Stimulated activated CD8-positive, alpha-beta memory T cell treated with anti-CD3 and anti-CD28 coated beads, Interleukin-2, amount 100 ng/mL, for 48 hours (primary cell): ENCODE measurements around the gene FAM53A.

Experiments used
- DNase-seq, 2 donors: peaks; one replicate each; pipeline ENCODE4 v3.0.0-alpha.2; 2020; ENCODE audit warnings: low read depth in 2 of 2

The FAM53A gene, protein sequence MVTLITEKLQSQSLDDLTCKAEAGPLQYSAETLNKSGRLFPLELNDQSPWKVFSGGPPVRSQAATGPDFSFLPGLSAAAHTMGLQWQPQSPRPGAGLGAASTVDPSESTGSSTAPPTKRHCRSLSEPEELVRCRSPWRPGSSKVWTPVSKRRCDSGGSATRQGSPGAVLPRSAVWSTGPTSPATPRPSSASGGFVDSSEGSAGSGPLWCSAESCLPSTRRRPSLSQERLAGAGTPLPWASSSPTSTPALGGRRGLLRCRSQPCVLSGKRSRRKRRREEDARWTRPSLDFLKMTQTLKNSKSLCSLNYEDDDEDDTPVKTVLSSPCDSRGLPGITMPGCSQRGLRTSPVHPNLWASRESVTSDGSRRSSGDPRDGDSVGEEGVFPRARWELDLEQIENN

DNA sequence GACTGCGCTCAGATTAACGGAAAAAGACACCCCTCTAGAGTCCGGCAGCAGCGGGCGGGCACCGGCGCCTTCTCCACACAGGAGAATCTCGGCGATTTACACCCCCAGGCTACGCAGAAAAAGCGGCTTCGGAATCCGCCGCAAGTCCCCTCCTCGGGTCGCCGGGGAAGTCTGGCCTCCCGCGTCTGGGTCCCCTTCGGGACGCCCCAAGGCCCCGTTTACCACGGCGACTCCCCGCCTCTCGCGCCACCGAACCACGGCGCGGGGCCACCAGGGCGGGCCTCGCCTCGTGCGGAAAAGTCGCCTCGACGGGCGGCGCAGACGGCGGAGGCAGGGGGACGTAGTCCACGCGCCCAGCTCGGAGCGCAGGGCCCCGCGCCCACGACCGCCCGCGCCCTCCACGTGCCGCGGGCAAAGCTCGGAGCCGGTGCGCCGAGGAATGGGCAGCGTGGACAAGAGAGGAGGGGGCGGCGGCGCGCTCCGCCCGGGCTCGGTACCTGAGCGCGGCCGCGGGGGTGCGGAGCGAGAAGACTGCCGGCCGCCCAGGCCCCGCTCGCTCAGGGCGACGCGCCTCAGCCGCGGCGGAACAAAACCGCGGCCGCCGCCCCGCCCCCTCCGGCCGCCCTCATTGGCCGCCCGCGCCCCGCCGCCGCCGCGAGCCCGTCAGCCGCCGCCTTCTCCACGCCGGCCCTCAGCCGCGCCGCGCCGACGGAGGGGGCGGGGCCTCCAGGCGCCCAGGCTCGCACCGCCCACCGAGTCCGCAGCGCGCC lies at the start of gene FAM53A:
Gene FAM53A (minus strand): TSS at position 578 of the 770 bp plus-strand sequence. CDS start 15,572 bp downstream, outside the sequence.
- peak in 1 of 2 donors; percentile 95 for DNase-seq

DNA sequence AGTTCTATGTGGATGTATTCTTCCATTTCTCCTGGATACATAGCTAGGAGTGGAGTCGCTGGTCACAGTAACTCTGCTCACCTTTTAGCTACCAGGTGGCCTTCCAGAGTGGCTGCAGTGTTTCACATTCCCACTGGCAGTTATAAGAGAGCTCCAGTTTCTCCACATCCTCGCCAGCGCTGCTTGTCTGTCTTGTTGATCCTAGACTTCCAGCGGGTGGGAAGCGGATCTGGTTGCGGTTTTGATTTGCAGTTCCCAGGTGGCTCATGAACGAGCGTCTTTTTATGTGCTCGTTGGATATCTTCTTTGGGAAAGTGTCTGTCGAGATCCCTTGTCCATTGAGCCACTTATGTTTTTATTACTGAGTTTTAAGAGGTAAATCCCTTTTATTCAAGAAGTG lies 48.8 kb upstream of the FAM53A start:
- no peak for DNase-seq

DNA sequence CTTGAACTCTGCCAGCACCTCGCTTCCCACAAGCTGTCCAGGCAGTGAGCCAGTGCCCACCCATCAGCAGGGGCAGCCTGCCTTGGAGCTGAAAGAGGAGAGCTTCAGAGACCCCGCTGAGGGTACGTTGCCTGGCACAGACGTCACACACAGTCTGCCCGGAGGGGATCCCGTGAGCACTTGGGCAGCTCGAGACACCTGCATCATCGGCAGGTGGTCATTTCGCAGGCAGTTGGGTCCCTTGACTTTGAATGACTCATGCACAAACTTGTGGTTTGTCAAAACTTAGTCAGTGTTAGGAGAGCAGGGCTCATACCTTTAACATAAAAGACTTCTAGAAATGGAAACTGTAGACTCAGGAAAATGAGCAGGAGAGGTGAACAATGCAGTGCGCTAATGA lies 47.1 kb upstream of the FAM53A start:
- DNase-seq: no peak

DNA sequence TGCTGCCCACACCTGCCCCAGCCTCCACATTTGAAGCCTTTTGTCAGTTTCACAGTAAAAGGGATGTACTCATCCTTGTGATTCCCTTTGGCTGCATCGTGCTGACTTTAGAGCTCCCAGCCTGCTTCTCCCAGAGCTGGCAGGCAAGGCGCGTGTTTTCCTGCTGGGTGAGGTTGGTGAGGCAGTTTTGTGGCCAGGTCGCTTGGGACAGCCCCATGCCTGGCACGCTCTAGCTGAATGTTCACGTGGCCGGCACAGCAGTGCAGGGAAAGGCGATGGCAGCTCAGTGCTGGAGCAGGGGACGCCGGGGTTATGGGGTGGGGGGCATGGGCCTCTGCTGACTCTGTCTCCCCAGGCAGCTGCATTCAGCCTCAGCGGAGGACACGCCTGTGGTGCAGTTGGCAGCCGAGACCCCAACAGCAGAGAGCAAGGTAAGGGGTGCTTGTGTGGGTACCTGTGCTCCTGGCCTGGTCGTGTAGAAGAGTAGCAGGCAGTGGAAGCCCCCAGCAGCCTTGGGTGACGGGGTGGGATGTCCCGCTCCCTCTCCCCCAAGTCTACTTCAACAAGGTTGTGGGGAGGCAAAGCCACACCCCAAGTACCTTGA lies 46.5 kb upstream of the FAM53A start:
- no peak for DNase-seq

DNA sequence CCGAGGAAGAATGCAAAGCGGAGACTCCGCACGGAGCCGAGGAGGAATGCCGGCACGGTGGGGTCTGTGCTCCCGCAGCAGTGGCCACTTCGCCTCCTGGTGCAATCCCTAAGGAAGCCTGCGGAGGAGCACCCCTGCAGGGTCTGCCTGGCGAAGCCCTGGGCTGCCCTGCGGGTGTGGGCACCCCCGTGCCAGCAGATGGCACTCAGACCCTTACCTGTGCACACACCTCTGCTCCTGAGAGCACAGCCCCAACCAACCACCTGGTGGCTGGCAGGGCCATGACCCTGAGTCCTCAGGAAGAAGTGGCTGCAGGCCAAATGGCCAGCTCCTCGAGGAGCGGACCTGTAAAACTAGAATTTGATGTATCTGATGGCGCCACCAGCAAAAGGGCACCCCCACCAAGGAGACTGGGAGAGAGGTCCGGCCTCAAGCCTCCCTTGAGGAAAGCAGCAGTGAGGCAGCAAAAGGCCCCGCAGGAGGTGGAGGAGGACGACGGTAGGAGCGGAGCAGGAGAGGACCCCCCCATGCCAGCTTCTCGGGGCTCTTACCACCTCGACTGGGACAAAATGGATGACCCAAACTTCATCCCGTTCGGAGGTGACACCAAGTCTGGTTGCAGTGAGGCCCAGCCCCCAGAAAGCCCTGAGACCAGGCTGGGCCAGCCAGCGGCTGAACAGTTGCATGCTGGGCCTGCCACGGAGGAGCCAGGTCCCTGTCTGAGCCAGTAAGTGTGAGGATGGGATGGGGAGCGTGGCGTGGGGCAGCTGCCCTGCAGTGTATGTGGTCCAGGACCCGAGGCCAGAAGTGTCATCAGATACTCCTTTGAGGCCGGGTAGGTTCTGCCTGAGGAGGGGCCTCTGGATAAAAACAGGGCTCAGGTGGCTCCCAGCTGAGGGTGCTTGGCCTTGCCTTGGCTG lies 44.2 kb upstream of the FAM53A start:
- DNase-seq: no peak

DNA sequence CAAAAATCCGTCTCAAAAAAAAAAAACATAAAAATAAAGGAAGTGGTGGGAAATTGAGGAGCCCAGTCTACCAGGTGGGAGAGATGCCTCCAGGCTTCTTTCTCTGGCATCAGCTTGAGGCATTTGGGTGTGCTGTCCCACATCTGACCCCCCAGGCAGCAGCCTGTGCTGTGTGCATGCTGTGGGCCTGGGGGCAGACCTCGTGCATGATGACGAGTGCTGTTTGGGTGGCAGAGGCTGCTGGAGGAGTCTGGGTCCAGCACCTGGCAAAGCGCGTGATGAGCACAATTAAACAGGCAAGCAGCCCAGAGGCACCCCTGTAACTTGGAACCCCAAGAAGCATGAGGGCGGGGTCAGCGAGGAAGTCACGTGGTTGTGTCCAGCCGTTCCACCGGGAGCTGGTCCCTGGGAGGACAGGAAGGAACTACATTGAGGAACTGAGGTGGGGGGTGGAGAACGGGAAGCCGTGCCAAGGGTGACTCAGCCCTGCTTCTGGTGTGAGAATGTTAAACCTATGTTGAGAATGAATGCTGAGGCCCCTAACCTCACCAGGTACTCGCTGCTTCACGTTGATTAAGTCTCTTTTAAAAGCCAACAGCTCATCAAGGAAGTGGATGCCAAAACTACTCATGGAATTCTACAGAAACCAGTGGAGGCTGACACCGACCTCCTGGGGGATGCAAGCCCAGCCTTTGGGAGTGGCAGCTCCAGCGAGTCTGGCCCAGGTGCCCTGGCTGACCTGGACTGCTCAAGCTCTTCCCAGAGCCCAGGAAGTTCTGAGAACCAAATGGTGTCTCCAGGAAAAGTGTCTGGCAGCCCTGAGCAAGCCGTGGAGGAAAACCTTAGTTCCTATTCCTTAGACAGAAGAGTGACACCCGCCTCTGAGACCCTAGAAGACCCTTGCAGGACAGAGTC lies 43.3 kb upstream of the FAM53A start:
- DNase-seq: no peak

DNA sequence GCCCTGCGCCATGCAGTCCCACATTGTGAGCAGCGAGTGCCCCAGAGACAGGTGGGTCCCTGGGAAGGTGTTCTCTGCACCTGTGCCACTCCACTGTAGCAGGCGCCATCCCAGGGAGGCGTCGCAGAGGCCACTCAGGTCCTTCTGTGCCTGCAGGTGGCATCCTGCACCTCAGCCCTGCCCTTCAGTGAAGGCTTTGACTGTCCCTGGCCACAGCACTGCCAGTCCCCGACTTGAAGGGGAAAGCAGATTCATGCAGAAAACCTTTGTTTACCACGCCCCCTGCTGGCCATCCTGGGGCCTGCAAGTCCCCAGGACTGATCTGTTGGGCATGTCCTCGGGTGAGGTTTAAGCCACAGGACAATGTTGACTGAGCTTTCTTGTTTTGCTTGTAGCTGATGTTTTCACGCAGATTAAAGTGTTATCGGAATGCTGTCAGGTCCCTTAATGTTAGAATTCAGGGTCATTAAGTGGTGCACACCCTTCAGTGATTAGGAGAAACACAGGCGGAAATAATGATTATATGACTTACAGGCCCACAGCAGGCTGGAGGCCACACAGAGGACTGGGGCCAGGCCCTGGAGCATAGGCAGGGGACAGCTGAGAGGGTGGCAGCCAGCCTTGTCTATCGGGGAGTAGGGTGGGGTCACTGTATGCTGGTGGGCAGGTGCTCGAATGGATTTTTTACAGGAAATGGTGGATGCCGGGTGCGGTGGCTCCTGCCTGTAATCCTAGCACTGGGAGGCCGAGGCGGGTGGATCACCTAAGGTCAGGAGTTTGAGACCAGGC lies 42.2 kb upstream of the FAM53A start:
- peak; percentile 77 to 84 for DNase-seq

DNA sequence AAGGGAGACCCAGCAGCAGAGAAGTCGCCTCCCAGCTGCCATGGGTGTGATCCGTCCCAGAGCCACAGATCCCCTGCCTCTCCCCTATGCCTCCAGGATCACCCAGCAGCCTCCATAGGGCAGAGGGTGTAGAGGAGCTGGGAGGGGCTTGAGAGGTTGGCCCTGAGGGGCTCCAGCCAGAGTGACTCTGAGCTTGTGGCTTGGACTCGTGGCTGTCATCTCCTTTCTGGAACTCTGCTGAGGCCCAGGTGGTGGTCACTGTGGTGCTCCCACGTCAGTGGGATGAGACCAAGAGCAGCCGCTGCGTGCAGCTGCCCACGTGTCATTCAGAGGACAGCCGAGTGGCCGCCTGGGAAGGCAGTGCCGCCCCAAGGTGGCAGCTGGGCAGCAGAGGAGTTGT lies 41.4 kb upstream of the FAM53A start:
- DNase-seq: no peak

DNA sequence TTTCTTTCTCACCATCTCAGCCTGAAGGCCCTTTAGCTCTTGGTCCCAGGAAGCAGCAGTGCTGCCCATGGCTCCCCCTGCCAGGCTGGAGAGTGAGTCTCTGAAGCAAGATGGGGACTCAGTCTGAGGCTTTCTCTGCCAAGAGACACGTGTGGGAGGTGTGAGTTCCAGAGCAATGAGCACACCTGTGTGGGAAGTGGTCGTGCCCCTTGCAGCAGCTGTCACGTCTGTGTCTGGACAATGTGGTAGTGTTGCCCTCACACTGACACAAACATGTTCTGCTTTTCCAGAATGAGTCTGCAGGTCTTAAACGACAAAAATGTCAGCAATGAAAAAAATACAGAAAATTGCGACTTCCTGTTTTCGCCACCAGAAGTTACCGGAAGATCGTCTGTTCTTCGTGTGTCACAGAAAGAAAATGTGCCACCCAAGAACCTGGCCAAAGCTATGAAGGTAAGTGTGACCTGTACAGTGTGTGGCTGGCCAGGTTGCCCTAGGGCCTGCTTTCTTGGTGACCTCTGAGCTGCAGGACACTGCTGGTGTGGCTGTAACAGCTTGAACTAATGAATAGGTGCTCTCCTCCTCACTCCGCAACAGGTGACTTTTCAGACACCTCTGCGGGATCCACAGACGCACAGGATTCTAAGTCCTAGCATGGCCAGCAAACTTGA lies 39.2 kb upstream of the FAM53A start:
- peak in 1 of 2 donors; percentile 43 for DNase-seq

DNA sequence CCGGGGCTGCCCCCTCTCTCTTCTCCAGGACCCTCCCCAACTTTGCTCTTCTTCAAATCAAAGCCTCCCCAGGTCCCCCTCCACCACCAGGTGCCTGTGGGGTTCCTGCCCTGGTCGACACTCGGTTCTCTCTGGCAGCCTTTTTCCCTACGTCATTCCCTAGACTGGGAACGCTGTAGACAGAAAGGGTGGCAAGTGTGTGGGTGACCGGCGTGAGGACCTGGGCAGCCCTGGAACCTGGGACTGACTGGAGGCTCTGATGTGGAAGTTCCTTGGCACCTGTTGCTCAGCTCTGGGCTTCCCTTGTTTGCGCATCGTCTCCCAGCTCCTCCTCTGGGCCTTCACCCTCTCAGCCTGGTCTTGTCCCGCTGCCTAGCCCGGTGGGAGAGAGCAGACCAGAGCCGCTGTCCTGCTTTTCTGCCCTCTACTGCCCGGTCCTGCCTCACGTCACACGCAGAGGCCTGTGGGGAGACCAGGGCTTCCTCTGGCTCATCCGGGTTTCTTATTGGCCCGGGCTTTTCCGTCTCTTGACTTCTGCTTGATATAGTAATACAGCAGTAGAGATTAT lies 38.5 kb upstream of the FAM53A start:
- DNase-seq: no peak

DNA sequence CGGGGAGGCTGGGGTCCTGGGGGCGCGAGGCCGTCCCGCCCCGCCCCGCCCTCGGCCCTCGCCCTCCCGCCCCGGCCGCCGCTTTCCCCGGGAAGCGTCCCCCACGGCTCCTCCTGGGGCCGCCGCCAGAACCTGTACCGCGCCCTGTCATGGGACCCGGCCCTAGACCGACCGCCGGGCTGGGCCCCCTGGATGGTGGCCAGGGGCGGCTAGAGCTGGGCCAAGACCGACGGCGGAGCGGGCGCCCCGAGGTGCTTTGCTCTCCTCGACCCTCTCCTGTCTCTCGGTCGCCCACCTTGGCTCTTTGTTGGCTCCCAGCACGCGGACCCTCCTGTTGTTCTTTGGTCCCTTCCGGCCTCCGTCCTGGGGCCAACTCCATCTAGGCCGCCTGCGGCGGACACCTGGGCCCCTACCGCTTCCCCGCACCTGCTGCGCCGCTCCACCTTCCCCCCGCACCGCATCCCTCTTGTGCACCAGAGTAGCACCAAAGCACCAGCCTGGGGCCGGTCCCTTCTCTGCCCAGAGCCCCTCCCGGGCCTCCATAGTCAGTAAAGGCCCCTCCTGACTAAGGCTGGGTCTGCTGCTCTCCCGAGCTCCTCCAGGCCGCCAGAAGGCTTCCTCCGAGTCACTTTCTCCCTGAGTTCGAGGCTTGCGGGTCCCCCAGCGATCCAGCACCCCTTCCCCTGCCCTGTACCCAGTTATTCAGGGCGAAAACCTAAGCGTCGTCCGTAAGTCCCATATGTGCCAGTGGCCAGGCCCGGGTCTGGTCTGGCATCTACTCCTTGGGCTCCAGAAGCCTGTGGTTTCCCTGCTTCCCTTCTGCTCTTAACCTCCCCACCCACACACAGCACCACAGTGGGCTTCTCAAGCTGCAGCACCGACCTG lies 37.8 kb upstream of the FAM53A start:
- DNase-seq: peak in 1 of 2 donors; percentile 34

DNA sequence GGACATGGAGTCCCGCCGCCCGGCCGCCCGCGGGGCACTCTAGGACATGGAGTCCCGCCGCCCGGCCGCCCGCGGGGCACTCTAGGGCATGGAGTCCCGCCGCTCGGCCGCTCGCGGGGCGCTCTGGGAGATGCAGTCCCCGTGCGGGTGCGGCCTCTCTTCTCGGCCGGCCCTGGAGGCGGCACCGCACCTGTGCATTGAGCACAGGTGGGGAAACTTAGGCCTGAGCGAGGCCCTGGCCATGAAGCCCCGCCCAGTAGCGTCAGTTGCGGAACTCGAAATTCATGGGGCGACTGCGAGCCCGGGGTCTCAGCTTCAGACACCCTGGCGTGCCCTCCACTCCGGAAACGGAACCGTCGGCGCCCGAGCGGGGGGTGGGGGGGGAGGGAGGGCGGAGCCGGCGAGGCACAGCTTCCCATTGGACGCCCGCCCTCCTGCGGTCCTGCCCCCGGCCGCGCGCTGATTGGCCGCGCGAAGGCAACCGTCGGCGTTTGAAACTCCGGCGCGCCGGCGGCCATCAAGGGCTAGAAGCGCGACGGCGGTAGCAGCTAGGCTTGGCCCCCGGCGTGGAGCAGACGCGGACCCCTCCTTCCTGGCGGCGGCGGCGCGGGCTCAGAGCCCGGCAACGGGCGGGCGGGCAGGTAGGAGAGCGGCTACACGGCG lies 37.0 kb upstream of the FAM53A start, which contains the start of the genes TACC3 and TMEM129:
Gene TACC3 (plus strand): TSS at position 519 of the 663 bp plus-strand sequence. CDS start 1,901 bp downstream, outside the sequence.
Gene TMEM129 (minus strand): TSS at position 321 of the 663 bp plus-strand sequence. CDS start 486 bp downstream, outside the sequence.
- peak; percentile 84 to 89 for DNase-seq

DNA sequence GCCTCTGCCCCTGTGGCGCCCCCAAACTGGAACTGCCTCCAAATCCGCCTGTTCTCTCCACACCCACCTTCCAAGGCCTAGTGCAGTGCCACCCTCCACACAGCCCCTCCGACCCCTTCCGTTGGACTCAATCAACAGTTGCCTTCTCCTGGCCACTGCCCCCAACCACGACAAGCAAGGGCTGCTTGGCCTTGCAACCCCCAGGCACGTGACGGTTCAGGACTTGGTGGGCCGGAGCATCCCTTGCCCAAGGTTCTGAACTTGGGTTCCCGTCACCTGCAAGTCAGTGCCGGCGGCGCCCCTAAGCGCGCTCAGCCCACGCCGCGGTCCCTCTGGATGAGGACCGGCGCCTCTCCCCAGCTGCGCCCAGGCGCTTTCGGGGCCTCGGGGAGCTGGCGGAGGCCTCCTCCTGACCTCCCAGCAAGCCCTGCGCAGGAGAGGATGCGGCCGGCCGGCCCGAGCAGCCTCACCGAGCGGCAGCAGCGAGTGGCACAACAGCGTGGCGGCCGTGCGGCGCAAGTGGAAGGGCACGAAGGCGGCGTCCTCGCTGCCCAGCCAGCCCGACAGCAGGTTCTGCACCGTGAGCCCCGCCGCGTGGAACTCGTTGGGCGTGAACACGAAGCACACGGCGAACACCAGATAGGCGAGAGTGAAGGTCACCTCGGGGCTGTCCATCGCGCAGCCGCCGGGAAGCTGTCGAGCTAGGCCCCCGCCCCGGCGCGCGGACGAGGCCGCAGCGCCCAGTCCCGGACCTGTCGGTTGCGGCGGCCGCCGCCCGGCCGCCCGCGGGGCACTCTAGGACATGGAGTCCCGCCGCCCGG lies 36.3 kb upstream of the FAM53A start:
- peak; percentile 32 to 43 for DNase-seq

DNA sequence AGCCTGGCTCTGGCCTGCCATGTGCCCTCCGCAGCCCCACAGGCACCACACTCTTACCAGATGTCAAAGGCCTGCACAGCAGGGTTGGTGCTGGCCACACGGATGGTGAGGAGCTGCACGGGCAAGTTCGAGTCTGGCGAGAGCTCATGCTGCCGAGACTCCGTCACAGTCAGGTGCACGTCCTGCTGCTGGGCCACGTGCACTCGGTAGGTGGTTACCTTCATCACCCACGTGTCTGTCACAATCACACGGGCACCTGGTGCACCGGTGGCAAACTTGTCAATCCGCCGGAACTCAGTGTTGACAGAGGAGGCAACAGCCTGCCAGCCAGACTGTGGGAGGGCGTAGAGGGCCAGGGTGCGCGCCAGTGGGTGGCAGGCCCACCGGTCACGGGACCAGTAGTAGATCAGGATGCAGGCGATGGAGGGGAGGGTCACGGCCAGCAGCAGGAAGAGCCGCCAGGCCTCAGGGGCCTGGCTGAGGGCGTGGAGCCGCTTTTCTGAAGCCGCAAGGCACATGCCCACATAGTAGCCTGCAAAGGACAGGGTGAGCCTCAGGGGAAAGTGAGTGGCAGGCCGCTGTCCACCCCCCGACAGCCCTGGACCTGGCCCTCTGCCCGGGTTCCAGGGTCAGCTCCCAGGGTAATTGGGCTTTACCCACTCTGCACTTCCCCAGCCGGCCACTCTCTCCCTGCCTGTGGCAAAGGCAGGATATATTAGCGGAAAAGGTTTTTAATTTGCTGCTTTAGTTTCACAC lies 34.2 kb upstream of the FAM53A start:
- no peak for DNase-seq
